MM.1S (cell line): Measurements from ENCODE around the gene FGFR2.

Source experiments
- CTCF ChIP-seq: fragments of 300-600 bp; sonication (generic); IDR thresholded peaks from 2 replicates; pipeline ENCODE4 v1.5.1; 2016; ENCODE audit warnings: antibody characterized with exemption, low read length, mixed read lengths
- EZH2 ChIP-seq: fragments of 300-600 bp; sonication (generic); optimal IDR thresholded peaks from 2 replicates; pipeline ENCODE3; 2017; ENCODE audit warnings: low read depth, mild to moderate bottlenecking, antibody characterized with exemption, low read length, mixed read lengths
- EZH2phosphoT487 ChIP-seq: fragments of 300-600 bp; sonication (generic); IDR thresholded peaks from 2 replicates; pipeline ENCODE4 v1.6.1; 2018; ENCODE audit warnings: antibody characterized with exemption, low read length

GRCh38 chr10:121552746-121553145, 45.5 kb downstream of the FGFR2 start:
- no peak for TF ChIP-seq EZH2phosphoT487
- no peak for TF ChIP-seq CTCF
- no peak for TF ChIP-seq EZH2
